Left ventricle myocardium inferior (tissue), 1 donor: ENCODE measurements around the gene OPN3. TPM values are rescaled to one million over a fixed set of nuclear protein-coding genes. Genes with fewer than 3 reads are reported as not detected.

Source experiments
- DNase-seq: peaks from one replicate; pipeline ENCODE4 v3.0.0-alpha.2; 2020
- H3K27ac ChIP-seq: fragments of 200-600 bp; replicated peaks from 2 replicates; pipeline ENCODE4 v1.8.0; 2021
- H3K27me3 ChIP-seq: fragments of 200-600 bp; 2 replicates; pipeline ENCODE4 v1.8.0; 2021; ENCODE audit warnings: low read depth
- H3K36me3 ChIP-seq: fragments of 200-600 bp; 2 replicates; pipeline ENCODE4 v1.8.0; 2021
- H3K4me1 ChIP-seq: fragments of 200-600 bp; 2 replicates; pipeline ENCODE4 v1.8.0; 2021
- H3K4me3 ChIP-seq: fragments of 200-600 bp; 2 replicates; pipeline ENCODE4 v1.8.0; 2021; ENCODE audit warnings: mild to moderate bottlenecking, moderate library complexity
- H3K9me3 ChIP-seq: fragments of 200-600 bp; replicated peaks from 2 replicates; pipeline ENCODE4 v1.8.0; 2021
- intact Hi-C: fragments of 100-400 bp; cut with micrococcal nuclease; formaldehyde crosslinking; loops from one replicate; pipeline ENCODE4 v1.11.0; 2022
- total RNA-seq: library from RNA; stranded (reverse); fragmentation: NEBNext Ultra II Directional; extraction: Animal tissue kit (Norgen Biotek cat#: 25700); gene quantifications from one replicate; pipeline ENCODE4 v1.2.1, GENCODE V29; 2021
- TF ChIP-seq, protein P1 (sequence below): fragments of 200-600 bp; IDR thresholded peaks from 2 replicates; pipeline ENCODE4 v1.8.0; 2021; ENCODE audit warnings: antibody characterized with exemption, mild to moderate bottlenecking, borderline replicate concordance
- donor health status: DM: no; HTN: yes; CAD: no; lungs with severe emphysema.

Gene OPN3
- total RNA-seq, 1 donor from 2014 or later: 6.1 TPM

DNA sequence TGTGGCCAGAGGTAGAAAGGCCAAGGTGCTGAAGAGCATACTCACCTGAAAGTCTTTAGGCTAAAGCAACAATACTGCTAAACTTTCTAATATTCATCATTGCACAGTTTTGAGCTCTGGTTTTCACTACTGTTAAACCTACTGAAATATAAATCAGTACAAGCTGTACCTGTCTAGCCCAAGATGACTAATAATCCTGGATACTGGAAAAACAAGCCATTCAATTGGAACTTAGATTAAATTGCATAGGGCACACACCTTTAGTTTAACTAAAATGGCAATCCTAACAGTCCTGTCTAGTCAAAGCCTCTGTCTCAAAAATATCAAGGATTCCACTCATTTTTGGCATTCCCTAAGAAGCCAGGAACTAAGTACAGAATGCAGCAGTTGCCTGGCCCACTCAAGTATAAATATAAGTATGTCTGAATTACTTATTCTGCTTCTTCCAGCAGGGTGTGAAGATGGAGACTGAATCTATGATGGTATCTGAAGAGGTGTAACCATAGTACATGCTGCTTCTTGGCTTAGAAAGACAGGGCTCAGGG, 3.1 kb downstream of the OPN3 start:
- no peak overlapping the region for H3K4me3 ChIP-seq
- H3K27me3 ChIP-seq: no peaks in the 10 kb centered on the region
- peaks cover 26% of the 10 kb centered on the region for H3K4me1 ChIP-seq
- H3K36me3 ChIP-seq: peaks cover 6% of the 10 kb centered on the region
- H3K9me3 ChIP-seq: peaks cover 8% of the 10 kb centered on the region
- no peak overlapping the region for H3K27ac ChIP-seq
- intact Hi-C loops: no loop called here
- TF ChIP-seq, protein P1, sequence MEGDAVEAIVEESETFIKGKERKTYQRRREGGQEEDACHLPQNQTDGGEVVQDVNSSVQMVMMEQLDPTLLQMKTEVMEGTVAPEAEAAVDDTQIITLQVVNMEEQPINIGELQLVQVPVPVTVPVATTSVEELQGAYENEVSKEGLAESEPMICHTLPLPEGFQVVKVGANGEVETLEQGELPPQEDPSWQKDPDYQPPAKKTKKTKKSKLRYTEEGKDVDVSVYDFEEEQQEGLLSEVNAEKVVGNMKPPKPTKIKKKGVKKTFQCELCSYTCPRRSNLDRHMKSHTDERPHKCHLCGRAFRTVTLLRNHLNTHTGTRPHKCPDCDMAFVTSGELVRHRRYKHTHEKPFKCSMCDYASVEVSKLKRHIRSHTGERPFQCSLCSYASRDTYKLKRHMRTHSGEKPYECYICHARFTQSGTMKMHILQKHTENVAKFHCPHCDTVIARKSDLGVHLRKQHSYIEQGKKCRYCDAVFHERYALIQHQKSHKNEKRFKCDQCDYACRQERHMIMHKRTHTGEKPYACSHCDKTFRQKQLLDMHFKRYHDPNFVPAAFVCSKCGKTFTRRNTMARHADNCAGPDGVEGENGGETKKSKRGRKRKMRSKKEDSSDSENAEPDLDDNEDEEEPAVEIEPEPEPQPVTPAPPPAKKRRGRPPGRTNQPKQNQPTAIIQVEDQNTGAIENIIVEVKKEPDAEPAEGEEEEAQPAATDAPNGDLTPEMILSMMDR: no peak
- DNase-seq: no peak

DNA sequence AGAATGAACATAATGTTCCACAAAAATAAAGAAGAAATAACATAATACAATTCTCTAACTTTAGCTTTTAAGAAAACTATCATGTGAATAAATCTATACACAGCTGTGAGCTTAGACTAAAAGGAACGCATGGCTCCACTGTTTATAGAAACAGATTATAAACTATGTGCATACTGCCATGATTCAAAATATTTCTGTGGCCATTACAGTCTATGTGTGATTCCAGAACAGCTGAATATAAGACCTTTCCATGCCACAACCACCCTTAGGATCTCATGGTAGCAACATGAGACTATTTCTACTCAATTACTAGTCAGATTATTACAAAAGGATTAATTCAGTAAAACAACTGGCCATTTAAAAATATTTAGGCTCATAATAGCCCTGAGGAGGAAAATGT, 3.9 kb downstream of the OPN3 start:
- H3K27me3 ChIP-seq: no peaks in the 10 kb centered on the region
- no peaks in the 10 kb centered on the region for H3K9me3 ChIP-seq
- H3K36me3 ChIP-seq: peaks cover 6% of the 10 kb centered on the region
- intact Hi-C loops: no loop called here
- TF ChIP-seq, protein P1: no peak
- peaks cover 26% of the 10 kb centered on the region for H3K4me1 ChIP-seq
- H3K4me3 ChIP-seq: no peak overlapping the region
- H3K27ac ChIP-seq: no peak overlapping the region
- no peak for DNase-seq

DNA sequence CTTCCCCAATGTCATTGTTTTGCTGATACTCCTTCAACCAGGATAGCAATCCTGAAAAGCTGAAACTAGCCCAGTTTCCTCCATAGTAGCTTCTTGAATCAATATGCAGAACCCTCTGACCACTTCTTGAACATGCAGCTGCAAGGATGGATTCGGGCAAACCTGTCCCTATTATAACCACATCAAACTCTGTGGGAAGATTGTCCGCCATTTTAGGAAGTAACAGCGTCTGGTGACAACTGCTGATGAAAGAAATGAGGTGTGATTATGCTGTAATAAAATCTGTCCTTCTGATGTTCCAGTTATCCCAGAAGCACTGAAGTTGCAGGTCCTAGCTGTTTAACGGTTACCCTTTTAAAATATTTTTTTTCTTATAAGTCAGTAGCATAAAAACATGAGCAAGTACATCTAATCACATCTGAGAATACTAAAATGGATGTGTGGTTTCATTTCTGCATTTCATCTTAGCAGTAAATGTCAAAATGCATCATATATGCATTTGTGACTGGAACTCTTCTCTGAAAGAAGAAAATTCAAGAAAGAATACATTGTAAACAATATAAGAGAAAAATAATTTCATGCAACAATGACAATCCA, 4.5 kb downstream of the OPN3 start:
- peaks cover 6% of the 10 kb centered on the region for H3K36me3 ChIP-seq
- H3K4me1 ChIP-seq: peaks cover 23% of the 10 kb centered on the region
- no peak overlapping the region for H3K4me3 ChIP-seq
- no peaks in the 10 kb centered on the region for H3K27me3 ChIP-seq
- H3K9me3 ChIP-seq: no peaks in the 10 kb centered on the region
- intact Hi-C loops: no loop called here
- H3K27ac ChIP-seq: no peak overlapping the region
- TF ChIP-seq, protein P1: no peak
- DNase-seq: no peak

DNA sequence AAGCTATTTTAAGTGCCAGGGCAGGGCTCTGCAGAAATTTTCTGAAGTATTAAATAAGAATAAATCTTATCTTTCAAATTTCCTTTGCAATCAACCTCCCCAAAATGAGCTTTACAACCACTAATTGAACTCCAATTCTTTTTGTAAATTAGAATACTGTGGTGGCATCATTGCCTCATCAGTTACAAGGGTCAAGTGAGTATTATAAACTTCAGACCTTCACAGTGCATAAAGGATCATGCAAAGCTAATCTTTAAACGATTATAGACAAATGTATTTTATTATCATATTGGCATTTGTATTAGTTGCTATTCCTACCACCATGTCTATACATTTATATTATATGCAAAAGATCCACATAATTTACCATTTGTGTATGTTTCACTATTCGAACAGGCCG, 7.2 kb downstream of the OPN3 start:
- H3K4me3 ChIP-seq: no peak overlapping the region
- peaks cover 2% of the 10 kb centered on the region for H3K4me1 ChIP-seq
- no peaks in the 10 kb centered on the region for H3K27me3 ChIP-seq
- DNase-seq: no peak
- TF ChIP-seq, protein P1: no peak
- H3K27ac ChIP-seq: no peak overlapping the region
- intact Hi-C loops: no loop called here
- H3K36me3 ChIP-seq: peaks cover 6% of the 10 kb centered on the region
- H3K9me3 ChIP-seq: no peaks in the 10 kb centered on the region

DNA sequence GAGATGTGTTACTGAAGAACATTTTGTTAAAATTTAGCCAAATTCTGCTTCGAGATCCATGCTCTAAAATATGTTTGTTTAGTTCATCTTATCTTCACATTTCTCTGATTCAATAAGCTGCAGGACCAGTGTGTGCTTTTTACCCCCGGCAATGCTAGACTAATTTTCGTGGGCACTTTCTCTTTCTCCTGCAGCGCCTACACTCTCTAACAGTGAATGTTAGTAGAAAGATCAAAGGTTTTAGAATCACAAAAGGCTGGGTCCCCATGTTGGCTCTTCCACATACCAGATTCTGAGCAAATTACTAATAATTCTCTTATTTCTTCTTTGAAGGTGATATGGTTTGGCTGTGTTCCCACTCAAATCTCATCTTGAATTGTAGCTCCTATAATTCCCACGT, 8.5 kb downstream of the OPN3 start:
- Histone ChIP-seq H3K4me3 (no peak overlapping the region), H3K36me3 (peaks cover 6% of the 10 kb centered on the region), H3K27ac (no peak overlapping the region), H3K4me1 (no peaks in the 10 kb centered on the region), H3K9me3 (no peaks in the 10 kb centered on the region), H3K27me3 (no peaks in the 10 kb centered on the region)
- no peak for DNase-seq
- intact Hi-C loops: no loop called here
- TF ChIP-seq, protein P1: no peak
